Tibial nerve (tissue), 4 donors: ENCODE data around the gene MSL1. TPM values are rescaled to one million over a fixed set of nuclear protein-coding genes. Genes with fewer than 3 reads are reported as not detected.

Experiments
- DNase-seq, 2 donors: peaks; one replicate each; pipeline ENCODE4 v3.0.0-alpha.2; 2019; ENCODE audit warnings: low spot score in 2 of 2
- H3K27ac ChIP-seq, 4 donors: fragments of 200-600 bp; sonication (generic) in 3 of 4; one replicate each; pipeline ENCODE4 v1.5.1; 2017 to 2019; ENCODE audit warnings: mild to moderate bottlenecking in 1 of 4
- H3K27me3 ChIP-seq, 2 donors: fragments of 200-600 bp; sonication (generic) in 1 of 2; one replicate each; pipeline versions ENCODE4 v1.5.1 to v1.6.0; 2017 to 2019
- H3K36me3 ChIP-seq, 3 donors: fragments of 200-600 bp; sonication (generic); one replicate each; pipeline ENCODE4 v1.5.1; 2018 to 2019
- H3K4me1 ChIP-seq, 4 donors: fragments of 200-600 bp; sonication (generic) in 3 of 4; one replicate each; pipeline ENCODE4 v1.5.1; 2017 to 2019
- H3K4me3 ChIP-seq, 4 donors: fragments of 200-600 bp; sonication (generic) in 3 of 4; one replicate each; pipeline ENCODE4 v1.5.1; 2017 to 2019; ENCODE audit warnings: mild to moderate bottlenecking in 1 of 4, moderate library complexity in 1 of 4
- H3K9me3 ChIP-seq, 4 donors: fragments of 200-600 bp; sonication (generic) in 3 of 4; one replicate each; pipeline ENCODE4 v1.5.1; 2017 to 2019
- EP300 ChIP-seq, 2 donors: sonication (generic); formaldehyde crosslinking; IDR thresholded peaks; one replicate each; pipeline ENCODE4 v1.6.1; 2017; ENCODE audit warnings: antibody characterized with exemption in 2 of 2, mild to moderate bottlenecking in 1 of 2
- POLR2A ChIP-seq, 2 donors: fragments of 450-650 bp; IDR thresholded peaks; one replicate each; pipeline ENCODE4 v1.6.1; 2017; ENCODE audit warnings: antibody characterized with exemption in 2 of 2, mild to moderate bottlenecking in 2 of 2, moderate library complexity in 2 of 2
- WGBS, 2 donors: methylation state at CpG; one replicate each; pipeline ENCODE4 v1.1.5; 2018; 5-methylcytosine and 5-hydroxymethylcytosine counted together
- total RNA-seq, 4 donors: library from RNA; depleted of rRNA; stranded (reverse); fragments of >200 nt; gene quantifications; one replicate each; pipeline ENCODE4 v1.1.0, GENCODE V29; 2016
- TF ChIP-seq, protein P1 (sequence below), 5 experiments: fragments of 200-600 bp in 3 of 5; fragments of 450-650 bp in 2 of 5; sonication (generic) in 3 of 5; IDR thresholded peaks; one replicate each; pipeline ENCODE4 v1.5.1; 2016 to 2019; ENCODE audit warnings: antibody characterized with exemption in 5 of 5, mild to moderate bottlenecking in 3 of 5, moderate library complexity in 2 of 5

MSL1 gene
- total RNA-seq, 4 donors from 2014 or later: 78.0 to 113 (median 107) TPM

DNA sequence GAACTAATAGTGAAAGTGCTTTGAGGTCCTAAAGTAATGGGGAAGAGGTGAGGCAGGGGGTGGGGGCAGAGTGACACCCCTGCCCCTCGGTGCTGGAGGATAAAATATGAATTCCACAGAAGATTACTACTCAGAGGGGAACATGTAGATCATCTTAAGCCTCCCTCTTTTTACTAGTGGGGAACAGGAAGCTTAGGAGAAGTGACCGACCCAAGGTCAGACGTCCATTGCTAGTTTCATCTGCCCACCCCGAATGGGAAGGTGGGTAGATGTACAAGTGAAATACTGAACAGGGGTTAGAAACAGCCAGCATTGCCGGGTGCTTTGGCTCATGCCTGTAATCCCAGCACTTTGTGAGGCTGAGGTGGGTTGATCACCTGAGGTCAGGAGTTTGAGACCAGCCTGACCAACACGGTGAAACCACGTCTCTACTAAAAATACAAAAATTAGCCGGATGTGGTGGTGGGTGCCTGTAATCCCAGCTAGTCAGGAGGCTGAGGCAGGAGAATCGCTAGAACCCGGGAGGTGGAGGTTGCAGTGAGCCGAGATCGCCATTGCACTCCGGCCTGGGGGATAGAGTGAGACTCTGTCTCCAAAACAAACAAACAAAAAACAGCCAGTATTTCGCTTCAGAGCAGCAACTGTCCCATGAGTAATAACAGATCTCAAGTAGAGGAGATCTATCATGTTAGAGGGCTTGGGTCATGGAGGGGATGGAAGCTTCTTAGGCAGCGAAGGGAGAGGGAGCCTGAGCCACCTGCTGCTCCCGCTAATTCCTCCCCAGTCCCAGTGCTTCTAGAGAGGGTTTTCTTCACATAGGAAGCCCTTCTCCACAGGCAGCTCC lies 20.2 kb upstream of the MSL1 start:
- 62 to 63% methylated on average over 14 to 16 of the region's 16 CpGs for WGBS, 2 donors
- TF ChIP-seq, protein P1, sequence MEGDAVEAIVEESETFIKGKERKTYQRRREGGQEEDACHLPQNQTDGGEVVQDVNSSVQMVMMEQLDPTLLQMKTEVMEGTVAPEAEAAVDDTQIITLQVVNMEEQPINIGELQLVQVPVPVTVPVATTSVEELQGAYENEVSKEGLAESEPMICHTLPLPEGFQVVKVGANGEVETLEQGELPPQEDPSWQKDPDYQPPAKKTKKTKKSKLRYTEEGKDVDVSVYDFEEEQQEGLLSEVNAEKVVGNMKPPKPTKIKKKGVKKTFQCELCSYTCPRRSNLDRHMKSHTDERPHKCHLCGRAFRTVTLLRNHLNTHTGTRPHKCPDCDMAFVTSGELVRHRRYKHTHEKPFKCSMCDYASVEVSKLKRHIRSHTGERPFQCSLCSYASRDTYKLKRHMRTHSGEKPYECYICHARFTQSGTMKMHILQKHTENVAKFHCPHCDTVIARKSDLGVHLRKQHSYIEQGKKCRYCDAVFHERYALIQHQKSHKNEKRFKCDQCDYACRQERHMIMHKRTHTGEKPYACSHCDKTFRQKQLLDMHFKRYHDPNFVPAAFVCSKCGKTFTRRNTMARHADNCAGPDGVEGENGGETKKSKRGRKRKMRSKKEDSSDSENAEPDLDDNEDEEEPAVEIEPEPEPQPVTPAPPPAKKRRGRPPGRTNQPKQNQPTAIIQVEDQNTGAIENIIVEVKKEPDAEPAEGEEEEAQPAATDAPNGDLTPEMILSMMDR (IDR thresholded peaks at IDR 0.05): no peak
- TF ChIP-seq EP300 (IDR thresholded peaks at IDR 0.05) (no peak), POLR2A (IDR thresholded peaks at IDR 0.05) (no peak)
- Histone ChIP-seq H3K27ac (peak overlapping the region; percentile 89 to 99 (median 98)), H3K9me3 (no peaks in the 10 kb centered on the region), H3K36me3 (peaks cover 0 to 10% (median 9%) of the 10 kb centered on the region in 3 donors), H3K4me3 (peak overlapping the region; percentile 27 to 95 (median 74)), H3K27me3 (no peaks in the 10 kb centered on the region), H3K4me1 (peaks cover 11 to 80% (median 79%) of the 10 kb centered on the region in 4 donors)
- DNase-seq: no peak

DNA sequence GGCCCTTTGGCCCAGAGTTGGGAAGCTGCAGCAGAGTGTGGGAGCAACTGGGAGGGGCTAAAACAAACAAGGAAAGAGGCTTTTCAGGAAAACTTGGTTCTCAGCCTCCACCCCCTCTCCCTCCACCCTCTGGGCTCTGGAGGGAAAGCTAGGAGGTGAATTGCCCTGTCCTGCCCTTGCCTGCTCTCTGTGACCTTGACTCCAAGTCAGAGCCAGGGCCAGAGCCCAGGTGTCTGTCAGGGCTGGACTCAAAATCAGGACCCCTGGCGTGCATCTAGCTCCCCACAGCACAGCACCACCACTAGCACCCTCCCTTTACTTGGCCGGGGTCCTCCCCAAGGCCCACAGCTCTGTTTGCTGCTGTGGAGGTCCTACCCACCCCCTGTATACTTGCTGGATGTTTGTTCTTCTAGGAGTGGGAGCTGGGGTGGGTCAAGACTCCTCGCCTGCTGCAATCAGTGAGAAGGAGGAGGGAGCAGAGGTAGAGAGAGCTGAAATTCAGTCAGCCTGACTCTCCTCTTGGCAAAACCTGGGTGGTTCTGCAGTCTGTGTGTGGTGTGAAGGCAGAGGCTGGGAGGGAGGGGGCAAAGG lies 18.6 kb upstream of the MSL1 start:
- Histone ChIP-seq H3K4me1 (peaks cover 2 to 79% (median 78%) of the 10 kb centered on the region in 4 donors), H3K4me3 (no peak overlapping the region), H3K36me3 (no peaks in the 10 kb centered on the region), H3K27me3 (no peaks in the 10 kb centered on the region), H3K27ac (peak overlapping the region; percentile 57 to 99 (median 94)), H3K9me3 (no peaks in the 10 kb centered on the region)
- 32 to 46% methylated on average over 3 of the region's 3 CpGs for WGBS, 2 donors
- DNase-seq: no peak
- TF ChIP-seq POLR2A (IDR thresholded peaks at IDR 0.05): no peak
- TF ChIP-seq EP300 (IDR thresholded peaks at IDR 0.05): no peak
- TF ChIP-seq, protein P1 (IDR thresholded peaks at IDR 0.05): no peak

- DNase-seq: no peak
- H3K4me1 ChIP-seq: peaks cover 5 to 79% (median 77%) of the 10 kb centered on the region in 4 donors
- peak overlapping the region; percentile 57 to 99 (median 94) for H3K27ac ChIP-seq
- WGBS, 2 donors: 32 to 46% methylated on average over 2 of the region's 2 CpGs
- TF ChIP-seq, protein P1 (IDR thresholded peaks at IDR 0.05): no peak
- TF ChIP-seq POLR2A (IDR thresholded peaks at IDR 0.05) (no peak), EP300 (IDR thresholded peaks at IDR 0.05) (no peak)
- H3K27me3 ChIP-seq: no peaks in the 10 kb centered on the region
- no peaks in the 10 kb centered on the region for H3K36me3 ChIP-seq
- no peak overlapping the region for H3K4me3 ChIP-seq
- no peaks in the 10 kb centered on the region for H3K9me3 ChIP-seq
These were observed 18.1 kb upstream of the MSL1 start for GRCh38 chr17:40103688-40104087.

DNA sequence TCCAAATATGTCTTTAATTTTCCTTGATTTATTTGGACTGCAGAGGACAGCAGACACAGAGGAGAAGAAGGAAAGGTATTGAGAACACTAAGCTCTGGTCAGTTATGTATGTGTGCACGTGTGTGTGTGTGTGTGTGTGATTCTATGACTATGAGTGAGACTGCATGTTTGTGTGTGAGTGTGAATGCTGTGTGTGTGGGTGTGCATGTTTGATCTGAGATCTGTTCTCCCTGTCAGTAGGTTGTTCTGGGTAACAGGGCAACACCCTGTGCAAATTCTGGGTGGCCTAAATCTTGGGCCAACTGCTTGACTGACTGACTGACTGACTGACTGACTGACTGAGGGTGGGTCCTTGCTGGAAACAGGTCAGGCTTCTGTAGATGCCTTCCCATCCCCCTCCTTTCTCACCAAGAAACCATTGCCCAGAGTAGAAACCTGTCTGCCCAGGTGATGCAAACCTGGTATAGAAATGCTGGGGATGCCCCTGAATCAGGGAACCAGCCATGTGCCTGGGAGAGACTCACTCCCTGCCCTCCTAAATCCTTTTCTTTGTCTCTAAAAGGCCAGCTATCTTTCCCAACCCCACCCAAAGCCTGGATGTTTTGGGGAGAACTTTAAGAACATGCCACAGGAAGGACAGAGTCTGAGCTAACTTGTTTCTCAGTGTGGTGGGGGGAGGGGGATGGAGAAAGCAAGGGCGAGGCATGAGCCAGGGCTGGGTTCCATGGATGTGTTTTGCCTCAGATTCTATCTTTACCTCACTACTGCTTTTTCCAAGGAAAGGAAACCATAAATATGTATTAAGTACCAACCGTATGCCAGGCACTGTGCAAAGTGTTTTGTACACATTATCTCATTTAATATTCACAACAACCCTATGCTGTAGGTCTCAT lies 16.9 kb upstream of the MSL1 start:
- Histone ChIP-seq H3K9me3 (no peaks in the 10 kb centered on the region), H3K4me3 (no peak overlapping the region), H3K27ac (peak overlapping the region; percentile 89 to 99 (median 98)), H3K36me3 (no peaks in the 10 kb centered on the region), H3K4me1 (peaks cover 5 to 90% (median 88%) of the 10 kb centered on the region in 4 donors), H3K27me3 (no peaks in the 10 kb centered on the region)
- TF ChIP-seq POLR2A (IDR thresholded peaks at IDR 0.05): no peak
- TF ChIP-seq EP300 (IDR thresholded peaks at IDR 0.05): peak in 1 of 2 donors; percentile 31
- DNase-seq: peak in 1 of 2 donors; percentile 34
- WGBS, 2 donors: 54 to 56% methylated on average over 3 of the region's 3 CpGs
